CD4-positive, alpha-beta T cell (primary cell): ENCODE results near the gene TTC28. TPM values are rescaled to one million over a fixed set of nuclear protein-coding genes. Genes with fewer than 3 reads are reported as not detected.

Experiments used
- ATAC-seq: fragments of 200-7000 bp; cut with Tn5 transposase; one replicate; pipeline ENCODE4 v1.10.0; 2022; ENCODE audit warnings: mild to moderate bottlenecking; ENCODE audit not compliant: poor library complexity
- CTCF ChIA-PET: fragments of 350-600 bp; sonication (Branson Sonifier 250); formaldehyde crosslinking; loops from one replicate; lab custom pipeline; 2021; ENCODE audit warnings: antibody characterized with exemption, inconsistent platforms; lab: Charles Lee
- POLR2A ChIA-PET: fragments of 350-600 bp; sonication (Branson Sonifier 250); formaldehyde crosslinking; loops from one replicate; lab custom pipeline; 2021; ENCODE audit warnings: antibody characterized with exemption, inconsistent platforms; lab: Charles Lee
- DNase-seq, 14 experiments: peaks; one replicate each; pipeline ENCODE4 v3.0.0-alpha.2; 2013 to 2020; ENCODE audit warnings: mixed read lengths in 2 of 14
- H3K27ac ChIP-seq, 2 donors: one replicate each; pipeline versions ENCODE4 v1.5.1 to v1.7.0; 2013; ENCODE audit warnings: low read length in 2 of 2, low read depth in 1 of 2, mild to moderate bottlenecking in 1 of 2
- H3K27me3 ChIP-seq, 2 experiments: 1 replicate in 1 of 2; 2 replicates in 1 of 2; pipeline versions ENCODE4 v1.6.1 to v1.7.0; 2013; ENCODE audit warnings: low read length in 2 of 2, control low read depth in 1 of 2, mild to moderate bottlenecking in 1 of 2, moderate library complexity in 1 of 2; ENCODE audit not compliant: insufficient read depth in 2 of 2, control insufficient read depth in 1 of 2
- H3K36me3 ChIP-seq: one replicate; pipeline ENCODE4 v1.6.1; 2013; ENCODE audit warnings: low read length, control low read depth; ENCODE audit not compliant: insufficient read depth
- H3K4me1 ChIP-seq: one replicate; pipeline ENCODE4 v1.6.1; 2013; ENCODE audit warnings: low read length, control low read depth; ENCODE audit not compliant: insufficient read depth
- H3K4me3 ChIP-seq: one replicate; pipeline ENCODE4 v1.5.1; 2013; ENCODE audit warnings: mild to moderate bottlenecking, low read length, moderate library complexity
- H3K9me3 ChIP-seq, 2 experiments: 1 replicate in 1 of 2; 2 replicates in 1 of 2; pipeline versions ENCODE4 v1.6.1 to v1.7.0; 2013; ENCODE audit warnings: low read length in 2 of 2, mild to moderate bottlenecking in 2 of 2, control low read depth in 1 of 2, moderate library complexity in 1 of 2; ENCODE audit not compliant: control insufficient read depth in 1 of 2, insufficient read depth in 1 of 2
- H3K27ac Mint-ChIP-seq: one replicate; pipeline ENCODE4 v1.8.0; 2020; ENCODE audit warnings: mixed read lengths
- H3K27me3 Mint-ChIP-seq: one replicate; pipeline ENCODE4 v1.8.0; 2021; ENCODE audit warnings: mixed read lengths
- H3K36me3 Mint-ChIP-seq: one replicate; pipeline ENCODE4 v1.8.0; 2021; ENCODE audit warnings: low read depth, mixed read lengths
- H3K4me1 Mint-ChIP-seq: one replicate; pipeline ENCODE4 v1.8.0; 2021; ENCODE audit warnings: low read depth, mixed read lengths
- H3K4me3 Mint-ChIP-seq: one replicate; pipeline ENCODE4 v1.8.0; 2020; ENCODE audit warnings: mild to moderate bottlenecking, mixed read lengths
- H3K9me3 Mint-ChIP-seq: one replicate; pipeline ENCODE4 v1.8.0; 2020; ENCODE audit warnings: mixed read lengths
- CTCF ChIP-seq: fragments of 200-600 bp; IDR thresholded peaks from one replicate; pipeline ENCODE4 v1.8.0; 2022; ENCODE audit warnings: antibody characterized with exemption, mild to moderate bottlenecking
- intact Hi-C, 2 experiments: fragments of 100-400 bp; cut with DNase I in 1 of 2; cut with micrococcal nuclease in 1 of 2; formaldehyde crosslinking; loops; one replicate each; pipeline versions ENCODE4 v1.15.1 to v1.9.0; 2023 to 2025; cut with DNase I, micrococcal nuclease
- total RNA-seq, 174 experiments: library from RNA in 2 of 174; stranded (reverse) in 2 of 174; gene quantifications; one replicate each; pipeline ENCODE4 v1.2.3 and lab custom pipeline; 2021 to 2026

Gene TTC28
- total RNA-seq, 2 experiments from 2014 or later, result 4.6 to 5.7 TPM

- Histone ChIP-seq H3K4me1 (no peaks in the 10 kb centered on the region), H3K36me3 (no peaks in the 10 kb centered on the region), H3K27me3 (peaks cover 27 to 62% of the 10 kb centered on the region in 2 experiments), H3K4me3 (no peak overlapping the region), H3K27ac (no peak overlapping the region), H3K9me3 (peaks cover 9 to 10% of the 10 kb centered on the region in 2 experiments)
- no peak for DNase-seq
- CTCF ChIA-PET, result no interaction called here
- Mint-ChIP-seq H3K27ac (no peak overlapping the region), H3K4me1 (no peaks in the 10 kb centered on the region), H3K9me3 (peaks cover 8% of the 10 kb centered on the region), H3K36me3 (no peaks in the 10 kb centered on the region), H3K4me3 (no peak overlapping the region), H3K27me3 (peaks cover 90% of the 10 kb centered on the region)
- intact Hi-C loops, result no loop called here
- POLR2A ChIA-PET, result no interaction called here
- no peak for TF ChIP-seq CTCF
- no peak for ATAC-seq
Measured at GRCh38 chr22:28648792-28649191, 30.8 kb downstream of the TTC28 start.

DNA sequence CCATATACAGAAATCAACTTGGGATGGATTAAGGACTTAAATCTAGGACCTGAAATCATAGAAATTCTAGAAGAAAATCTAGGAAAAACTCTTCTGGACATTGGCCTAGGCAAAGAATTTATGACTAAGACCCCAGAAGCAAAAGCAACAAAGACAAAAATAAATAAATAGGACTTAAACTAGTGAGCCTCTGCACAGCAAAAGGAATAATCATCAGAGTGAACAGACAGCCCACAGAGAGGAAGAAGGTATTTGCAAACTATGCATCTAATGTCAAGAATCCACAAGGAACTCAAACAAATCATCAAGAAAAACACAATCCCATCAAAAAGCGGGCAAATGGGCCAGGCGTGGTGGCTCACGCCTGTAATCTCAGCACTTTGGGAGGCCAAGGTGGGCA is 32.4 kb downstream of the TTC28 start:
- TF ChIP-seq CTCF, result no peak
- Mint-ChIP-seq H3K4me3 (no peak overlapping the region), H3K36me3 (no peaks in the 10 kb centered on the region), H3K9me3 (no peaks in the 10 kb centered on the region), H3K27ac (no peak overlapping the region), H3K27me3 (peaks cover 92% of the 10 kb centered on the region), H3K4me1 (no peaks in the 10 kb centered on the region)
- Histone ChIP-seq H3K4me1 (no peaks in the 10 kb centered on the region), H3K36me3 (no peaks in the 10 kb centered on the region), H3K27ac (no peak overlapping the region), H3K4me3 (no peak overlapping the region), H3K27me3 (peaks cover 27 to 52% of the 10 kb centered on the region in 2 experiments), H3K9me3 (peaks cover under 1 to 10% of the 10 kb centered on the region in 2 experiments)
- DNase-seq (no peak), ATAC-seq (no peak)
- intact Hi-C loops, result no loop called here
- ChIA-PET CTCF (no interaction called here), POLR2A (no interaction called here)

GRCh38 chr22:28639321-28639720 is 40.3 kb downstream of the TTC28 start:
- ChIA-PET CTCF (no interaction called here), POLR2A (no interaction called here)
- H3K27ac ChIP-seq, result no peak overlapping the region
- intact Hi-C loops, result no loop called here
- no peaks in the 10 kb centered on the region for H3K4me1 ChIP-seq
- H3K36me3 ChIP-seq, result no peaks in the 10 kb centered on the region
- peaks cover 90% of the 10 kb centered on the region for H3K27me3 Mint-ChIP-seq
- no peaks in the 10 kb centered on the region for H3K36me3 Mint-ChIP-seq
- no peak for TF ChIP-seq CTCF
- no peaks in the 10 kb centered on the region for H3K9me3 ChIP-seq
- DNase-seq (no peak), ATAC-seq (no peak)
- H3K4me3 ChIP-seq, result no peak overlapping the region
- peaks cover 13 to 29% of the 10 kb centered on the region in 2 experiments for H3K27me3 ChIP-seq
- no peaks in the 10 kb centered on the region for H3K4me1 Mint-ChIP-seq
- H3K27ac Mint-ChIP-seq, result no peak overlapping the region
- no peak overlapping the region for H3K4me3 Mint-ChIP-seq
- no peaks in the 10 kb centered on the region for H3K9me3 Mint-ChIP-seq
